Esophagus squamous epithelium (tissue), 5 donors: ENCODE results near the gene LRRC28. TPM values are rescaled to one million over a fixed set of nuclear protein-coding genes. Genes with fewer than 3 reads are reported as not detected.

Experiments
- DNase-seq: peaks from one replicate; lab custom pipeline; 2025; lab: John Stamatoyannopoulos, UW
- H3K27ac ChIP-seq, 4 donors: fragments of 200-600 bp; sonication (generic); one replicate each; pipeline ENCODE4 v1.5.1; 2016 to 2019; ENCODE audit warnings: mild to moderate bottlenecking in 1 of 4
- H3K27me3 ChIP-seq, 4 donors: fragments of 200-600 bp; sonication (generic); 1 replicate in 3 of 4; 2 replicates in 1 of 4; pipeline versions ENCODE4 v1.5.1 to v1.6.0; 2017 to 2021; ENCODE audit warnings: antibody characterized with exemption in 1 of 4
- H3K36me3 ChIP-seq, 3 donors: fragments of 200-600 bp; sonication (generic); one replicate each; pipeline ENCODE4 v1.5.1; 2016 to 2019
- H3K4me1 ChIP-seq, 3 donors: fragments of 200-600 bp; sonication (generic); one replicate each; pipeline ENCODE4 v1.5.1; 2017 to 2019
- H3K4me3 ChIP-seq, 4 donors: fragments of 200-600 bp; sonication (generic); 1 replicate in 3 of 4; 2 replicates in 1 of 4; pipeline ENCODE4 v1.5.1; 2016 to 2019; ENCODE audit warnings: mild to moderate bottlenecking in 2 of 4, moderate library complexity in 1 of 4
- H3K9me3 ChIP-seq, 3 donors: fragments of 200-600 bp; sonication (generic); one replicate each; pipeline ENCODE4 v1.5.1; 2016 to 2019
- CTCF ChIP-seq, 6 experiments: fragments of 450-650 bp in 4 of 6; fragments of 200-600 bp in 2 of 6; sonication (generic) in 2 of 6; IDR thresholded peaks; one replicate each; pipeline ENCODE4 v1.5.1; 2016 to 2019; ENCODE audit warnings: antibody characterized with exemption in 6 of 6, mild to moderate bottlenecking in 4 of 6, moderate library complexity in 4 of 6
- POLR2A ChIP-seq, 4 donors: fragments of 450-650 bp; IDR thresholded peaks; one replicate each; pipeline ENCODE4 v1.6.1; 2017; ENCODE audit warnings: antibody characterized with exemption in 4 of 4, mild to moderate bottlenecking in 4 of 4, moderate library complexity in 3 of 4
- WGBS, 2 donors: methylation state at CpG; one replicate each; pipeline ENCODE4 v1.1.5; 2018; 5-methylcytosine and 5-hydroxymethylcytosine counted together
- intact Hi-C: fragments of 100-400 bp; cut with DNase I; formaldehyde crosslinking; loops from one replicate; pipeline ENCODE4 v1.15.0; 2022
- total RNA-seq, 4 donors: library from RNA; depleted of rRNA; stranded (reverse); fragments of >200 nt; gene quantifications; one replicate each; pipeline ENCODE4 v1.1.0, GENCODE V29; 2016
- donor health status: DM: yes; HTN: yes; CAD: no.

The LRRC28 gene
- total RNA-seq, 4 donors from 2014 or later: 31.7 to 41.7 (median 34.6) TPM

GRCh38 chr15:99328106-99329072 lies 77.1 kb downstream of the LRRC28 start:
- 89 to 96% methylated on average over 7 of the region's 7 CpGs for WGBS, 2 donors
- Histone ChIP-seq H3K4me3 (no peak overlapping the region), H3K27ac (no peak overlapping the region), H3K27me3 (no peaks in the 10 kb centered on the region), H3K4me1 (peaks cover 0 to 42% (median 9%) of the 10 kb centered on the region in 3 donors), H3K36me3 (no peaks in the 10 kb centered on the region), H3K9me3 (no peaks in the 10 kb centered on the region)
- no peak for TF ChIP-seq POLR2A (IDR thresholded peaks at IDR 0.05)
- TF ChIP-seq CTCF (IDR thresholded peaks at IDR 0.05): no peak
- DNase-seq: no peak
- intact Hi-C loops: no loop called here

- DNase-seq: no peak
- WGBS, 2 donors: 91 to 93% methylated on average over 2 of the region's 2 CpGs
- Histone ChIP-seq H3K9me3 (no peaks in the 10 kb centered on the region), H3K4me3 (no peak overlapping the region), H3K4me1 (peaks cover 0 to 15% (median 0%) of the 10 kb centered on the region in 3 donors), H3K27me3 (no peaks in the 10 kb centered on the region), H3K27ac (no peak overlapping the region), H3K36me3 (peaks cover 0 to 12% (median 0%) of the 10 kb centered on the region in 3 donors)
- TF ChIP-seq POLR2A (IDR thresholded peaks at IDR 0.05): no peak
- no peak for TF ChIP-seq CTCF (IDR thresholded peaks at IDR 0.05)
- intact Hi-C loops: no loop called here
Measured at GRCh38 chr15:99331381-99331780, 80.1 kb downstream of the LRRC28 start.

GRCh38 chr15:99333413-99333812 lies 82.1 kb downstream of the LRRC28 start:
- Histone ChIP-seq H3K4me1 (peaks cover 0 to 7% (median 0%) of the 10 kb centered on the region in 3 donors), H3K27me3 (no peaks in the 10 kb centered on the region), H3K36me3 (peaks cover 0 to 29% (median 0%) of the 10 kb centered on the region in 3 donors), H3K9me3 (no peaks in the 10 kb centered on the region), H3K27ac (no peak overlapping the region), H3K4me3 (no peak overlapping the region)
- intact Hi-C loops: no loop called here
- no peak for TF ChIP-seq CTCF (IDR thresholded peaks at IDR 0.05)
- TF ChIP-seq POLR2A (IDR thresholded peaks at IDR 0.05): no peak
- no peak for DNase-seq

- Histone ChIP-seq H3K27me3 (no peaks in the 10 kb centered on the region), H3K27ac (no peak overlapping the region), H3K9me3 (no peaks in the 10 kb centered on the region), H3K4me3 (no peak overlapping the region), H3K36me3 (peaks cover 0 to 29% (median 0%) of the 10 kb centered on the region in 3 donors), H3K4me1 (peaks cover 0 to 7% (median 0%) of the 10 kb centered on the region in 3 donors)
- intact Hi-C loops: no loop called here
- TF ChIP-seq CTCF (IDR thresholded peaks at IDR 0.05): no peak
- DNase-seq: no peak
- WGBS, 2 donors: 73 to 79% methylated on average over 8 of the region's 8 CpGs
Measured at GRCh38 chr15:99333981-99334380, 82.7 kb downstream of the LRRC28 start.

- peaks cover 0 to 29% (median 0%) of the 10 kb centered on the region in 3 donors for H3K36me3 ChIP-seq
- no peak overlapping the region for H3K4me3 ChIP-seq
- H3K4me1 ChIP-seq: peaks cover 0 to 9% (median 0%) of the 10 kb centered on the region in 3 donors
- no peak for DNase-seq
- TF ChIP-seq CTCF (IDR thresholded peaks at IDR 0.05): no peak
- no peak for TF ChIP-seq POLR2A (IDR thresholded peaks at IDR 0.05)
- no peaks in the 10 kb centered on the region for H3K9me3 ChIP-seq
- H3K27me3 ChIP-seq: no peaks in the 10 kb centered on the region
- intact Hi-C loops: no loop called here
- H3K27ac ChIP-seq: no peak overlapping the region
Measured at GRCh38 chr15:99335508-99335907, 84.2 kb downstream of the LRRC28 start.
